Liver (tissue), 9 donors: ENCODE data around the gene HADHA. TPM values are rescaled to one million over a fixed set of nuclear protein-coding genes. Genes with fewer than 3 reads are reported as not detected.

Source experiments
- DNase-seq: peaks from one replicate; pipeline ENCODE4 v3.0.0-alpha.2; 2017; ENCODE audit warnings: low spot score
- H3K27ac ChIP-seq, 2 donors: one replicate each; pipeline ENCODE4 v1.7.0; 2013; ENCODE audit warnings: inconsistent platforms in 2 of 2, low read length in 2 of 2, control low read depth in 1 of 2, low read depth in 1 of 2, mild to moderate bottlenecking in 1 of 2
- H3K27me3 ChIP-seq, 4 donors: one replicate each; pipeline versions ENCODE4 v1.6.1 to v1.7.0; 2013; ENCODE audit warnings: low read length in 3 of 4, inconsistent platforms in 1 of 4, mild to moderate bottlenecking in 1 of 4, moderate library complexity in 1 of 4; ENCODE audit not compliant: control insufficient read depth in 4 of 4, insufficient read depth in 4 of 4
- H3K36me3 ChIP-seq, 4 donors: one replicate each; pipeline versions ENCODE4 v1.6.1 to v1.7.0; 2013; ENCODE audit warnings: low read length in 3 of 4, mild to moderate bottlenecking in 3 of 4, low read depth in 1 of 4, moderate library complexity in 1 of 4; ENCODE audit not compliant: control insufficient read depth in 4 of 4, insufficient read depth in 3 of 4
- H3K4me1 ChIP-seq, 4 donors: one replicate each; pipeline versions ENCODE4 v1.6.1 to v1.7.0; 2013; ENCODE audit warnings: low read length in 3 of 4, mild to moderate bottlenecking in 3 of 4, moderate library complexity in 1 of 4; ENCODE audit not compliant: control insufficient read depth in 4 of 4, insufficient read depth in 4 of 4
- H3K4me3 ChIP-seq, 3 donors: one replicate each; pipeline versions ENCODE4 v1.6.1 to v1.7.0; 2013; ENCODE audit warnings: low read length in 3 of 3, control low read depth in 1 of 3, low read depth in 1 of 3, mild to moderate bottlenecking in 1 of 3
- H3K9ac ChIP-seq, 2 donors: one replicate each; pipeline ENCODE4 v1.7.0; 2013; ENCODE audit warnings: low read length in 2 of 2, mild to moderate bottlenecking in 2 of 2, moderate library complexity in 2 of 2, control low read depth in 1 of 2, low read depth in 1 of 2
- H3K9me3 ChIP-seq, 4 donors: one replicate each; pipeline versions ENCODE4 v1.6.1 to v1.7.0; 2013; ENCODE audit warnings: low read length in 3 of 4; ENCODE audit not compliant: control insufficient read depth in 4 of 4
- EGR1 ChIP-seq, 2 donors: IDR thresholded peaks; 2 replicates each; pipeline ENCODE4 v1.6.1; 2016 to 2018; ENCODE audit warnings: antibody characterized with exemption in 2 of 2, low read depth in 2 of 2
- FOXA1 ChIP-seq: IDR thresholded peaks from 2 replicates; pipeline ENCODE4 v1.6.1; 2016; ENCODE audit warnings: antibody characterized with exemption
- FOXA2 ChIP-seq: IDR thresholded peaks from 2 replicates; pipeline ENCODE4 v1.6.1; 2016; ENCODE audit warnings: antibody characterized with exemption
- HNF4A ChIP-seq, 2 donors: conservative IDR thresholded peaks; 2 replicates each; pipeline ENCODE4 v1.6.1; 2016; ENCODE audit warnings: antibody characterized with exemption in 2 of 2, mild to moderate bottlenecking in 2 of 2
- HNF4G ChIP-seq: IDR thresholded peaks from 2 replicates; pipeline ENCODE4 v1.6.1; 2016; ENCODE audit warnings: antibody characterized with exemption
- JUND ChIP-seq, 2 donors: IDR thresholded peaks; 2 replicates each; pipeline ENCODE4 v1.6.1; 2016; ENCODE audit warnings: antibody characterized with exemption in 2 of 2
- RAD21 ChIP-seq, 2 donors: IDR thresholded peaks; 2 replicates each; pipeline ENCODE4 v1.6.1; 2016; ENCODE audit warnings: antibody characterized with exemption in 2 of 2, mild to moderate bottlenecking in 2 of 2
- RXRA ChIP-seq, 2 donors: IDR thresholded peaks; 2 replicates each; pipeline ENCODE4 v1.6.1; 2017 to 2018; ENCODE audit warnings: antibody characterized with exemption in 2 of 2, mild to moderate bottlenecking in 1 of 2
- SP1 ChIP-seq: IDR thresholded peaks from 2 replicates; pipeline ENCODE4 v1.6.1; 2018; ENCODE audit warnings: antibody characterized with exemption, mild to moderate bottlenecking
- TAF1 ChIP-seq: conservative IDR thresholded peaks from 2 replicates; pipeline ENCODE4 v1.6.1; 2016; ENCODE audit warnings: antibody characterized with exemption, mild to moderate bottlenecking
- YY1 ChIP-seq: IDR thresholded peaks from 2 replicates; pipeline ENCODE4 v1.6.1; 2016; ENCODE audit warnings: antibody characterized with exemption, mild to moderate bottlenecking
- WGBS: extraction: QIAGEN DNeasy Blood & Tissue Kit; methylation state at CpG from one replicate; pipeline ENCODE4 v1.1.7; 2013; 5-methylcytosine and 5-hydroxymethylcytosine counted together
- polyA plus RNA-seq, 2 donors: library from polyadenylated mRNA; stranded (reverse) in 1 of 2; unstranded in 1 of 2; fragments of 200-250 nt in 1 of 2; fragments of >200 nt in 1 of 2; fragmentation: Nextera tagmentation in 1 of 2; extraction: Ambion mirVana in 1 of 2; gene quantifications; one replicate each; pipeline versions ENCODE4 v1.2.1 to v1.2.3, GENCODE V29; 2013 to 2015
- total RNA-seq, 2 donors: library from RNA; depleted of rRNA; stranded (reverse); fragments of >200 nt; gene quantifications; one replicate each; pipeline ENCODE4 v1.2.3, GENCODE V29; 2014
- TF ChIP-seq, protein P1 (sequence below): IDR thresholded peaks from 2 replicates; pipeline ENCODE4 v1.6.1; 2016; ENCODE audit warnings: antibody characterized with exemption
- TF ChIP-seq, protein P2 (sequence below): IDR thresholded peaks from 2 replicates; pipeline ENCODE4 v1.6.1; 2016; ENCODE audit warnings: antibody characterized with exemption
- TF ChIP-seq, protein P3 (sequence below): fragments of 150-350 bp; IDR thresholded peaks from 2 replicates; pipeline ENCODE4 v1.5.1; 2017; ENCODE audit warnings: improper control_type of control experiment, low read depth, low read length; ENCODE audit not compliant: missing input control
- TF ChIP-seq, protein P4 (sequence below): IDR thresholded peaks from 2 replicates; pipeline ENCODE4 v1.6.1; 2016; ENCODE audit warnings: antibody characterized with exemption, mild to moderate bottlenecking
- TF ChIP-seq, protein P5 (sequence below): IDR thresholded peaks from 2 replicates; pipeline ENCODE4 v1.6.1; 2016; ENCODE audit warnings: antibody characterized with exemption
- donor health status: healthy.
- donor health status: healthy.
- donor health status: healthy.
- donor health status: healthy.
- donor health status: healthy.

Gene HADHA
- total and polyA plus RNA-seq, 4 donors = 101 to 276 (median 159) TPM

DNA sequence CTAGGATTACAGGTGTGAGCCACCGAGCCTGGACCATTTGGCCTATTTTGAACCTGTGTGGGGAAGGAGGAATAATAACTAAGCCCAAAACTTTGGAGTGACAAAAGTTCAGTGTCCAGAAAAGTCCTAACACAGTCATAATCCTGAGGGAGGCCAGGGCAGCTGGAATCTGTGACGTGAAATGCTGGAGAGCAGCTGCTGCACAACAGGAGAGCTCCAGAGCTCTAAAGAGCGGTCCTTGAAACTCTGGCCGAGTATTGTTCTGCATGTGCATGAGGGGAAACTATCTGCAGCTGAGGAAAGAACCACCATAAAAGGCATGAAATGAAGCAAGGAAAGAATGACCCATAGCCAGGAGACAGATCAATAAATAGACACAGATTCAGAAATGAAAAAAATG lies 27.8 kb downstream of the HADHA start:
- H3K27ac ChIP-seq = no peak overlapping the region
- H3K9ac ChIP-seq = no peak overlapping the region
- H3K27me3 ChIP-seq = no peaks in the 10 kb centered on the region
- no peak overlapping the region for H3K4me3 ChIP-seq
- H3K36me3 ChIP-seq = peaks cover 15 to 67% (median 45%) of the 10 kb centered on the region in 4 donors
- TF ChIP-seq SP1 (no peak), FOXA2 (no peak), TAF1 (no peak), RXRA (IDR thresholded peaks at IDR 0.05) (no peak), EGR1 (IDR thresholded peaks at IDR 0.05; ENCODE audit: low read depth in 2 of 2) (no peak), JUND (IDR thresholded peaks at IDR 0.05) (no peak), FOXA1 (no peak), YY1 (no peak), RAD21 (IDR thresholded peaks at IDR 0.05) (no peak), HNF4G (no peak)
- TF ChIP-seq, protein P1, sequence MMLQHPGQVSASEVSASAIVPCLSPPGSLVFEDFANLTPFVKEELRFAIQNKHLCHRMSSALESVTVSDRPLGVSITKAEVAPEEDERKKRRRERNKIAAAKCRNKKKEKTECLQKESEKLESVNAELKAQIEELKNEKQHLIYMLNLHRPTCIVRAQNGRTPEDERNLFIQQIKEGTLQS = no peak
- TF ChIP-seq, protein P2, sequence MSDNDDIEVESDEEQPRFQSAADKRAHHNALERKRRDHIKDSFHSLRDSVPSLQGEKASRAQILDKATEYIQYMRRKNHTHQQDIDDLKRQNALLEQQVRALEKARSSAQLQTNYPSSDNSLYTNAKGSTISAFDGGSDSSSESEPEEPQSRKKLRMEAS = no peak
- TF ChIP-seq, protein P3, sequence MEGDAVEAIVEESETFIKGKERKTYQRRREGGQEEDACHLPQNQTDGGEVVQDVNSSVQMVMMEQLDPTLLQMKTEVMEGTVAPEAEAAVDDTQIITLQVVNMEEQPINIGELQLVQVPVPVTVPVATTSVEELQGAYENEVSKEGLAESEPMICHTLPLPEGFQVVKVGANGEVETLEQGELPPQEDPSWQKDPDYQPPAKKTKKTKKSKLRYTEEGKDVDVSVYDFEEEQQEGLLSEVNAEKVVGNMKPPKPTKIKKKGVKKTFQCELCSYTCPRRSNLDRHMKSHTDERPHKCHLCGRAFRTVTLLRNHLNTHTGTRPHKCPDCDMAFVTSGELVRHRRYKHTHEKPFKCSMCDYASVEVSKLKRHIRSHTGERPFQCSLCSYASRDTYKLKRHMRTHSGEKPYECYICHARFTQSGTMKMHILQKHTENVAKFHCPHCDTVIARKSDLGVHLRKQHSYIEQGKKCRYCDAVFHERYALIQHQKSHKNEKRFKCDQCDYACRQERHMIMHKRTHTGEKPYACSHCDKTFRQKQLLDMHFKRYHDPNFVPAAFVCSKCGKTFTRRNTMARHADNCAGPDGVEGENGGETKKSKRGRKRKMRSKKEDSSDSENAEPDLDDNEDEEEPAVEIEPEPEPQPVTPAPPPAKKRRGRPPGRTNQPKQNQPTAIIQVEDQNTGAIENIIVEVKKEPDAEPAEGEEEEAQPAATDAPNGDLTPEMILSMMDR = no peak
- TF ChIP-seq, protein P4, sequence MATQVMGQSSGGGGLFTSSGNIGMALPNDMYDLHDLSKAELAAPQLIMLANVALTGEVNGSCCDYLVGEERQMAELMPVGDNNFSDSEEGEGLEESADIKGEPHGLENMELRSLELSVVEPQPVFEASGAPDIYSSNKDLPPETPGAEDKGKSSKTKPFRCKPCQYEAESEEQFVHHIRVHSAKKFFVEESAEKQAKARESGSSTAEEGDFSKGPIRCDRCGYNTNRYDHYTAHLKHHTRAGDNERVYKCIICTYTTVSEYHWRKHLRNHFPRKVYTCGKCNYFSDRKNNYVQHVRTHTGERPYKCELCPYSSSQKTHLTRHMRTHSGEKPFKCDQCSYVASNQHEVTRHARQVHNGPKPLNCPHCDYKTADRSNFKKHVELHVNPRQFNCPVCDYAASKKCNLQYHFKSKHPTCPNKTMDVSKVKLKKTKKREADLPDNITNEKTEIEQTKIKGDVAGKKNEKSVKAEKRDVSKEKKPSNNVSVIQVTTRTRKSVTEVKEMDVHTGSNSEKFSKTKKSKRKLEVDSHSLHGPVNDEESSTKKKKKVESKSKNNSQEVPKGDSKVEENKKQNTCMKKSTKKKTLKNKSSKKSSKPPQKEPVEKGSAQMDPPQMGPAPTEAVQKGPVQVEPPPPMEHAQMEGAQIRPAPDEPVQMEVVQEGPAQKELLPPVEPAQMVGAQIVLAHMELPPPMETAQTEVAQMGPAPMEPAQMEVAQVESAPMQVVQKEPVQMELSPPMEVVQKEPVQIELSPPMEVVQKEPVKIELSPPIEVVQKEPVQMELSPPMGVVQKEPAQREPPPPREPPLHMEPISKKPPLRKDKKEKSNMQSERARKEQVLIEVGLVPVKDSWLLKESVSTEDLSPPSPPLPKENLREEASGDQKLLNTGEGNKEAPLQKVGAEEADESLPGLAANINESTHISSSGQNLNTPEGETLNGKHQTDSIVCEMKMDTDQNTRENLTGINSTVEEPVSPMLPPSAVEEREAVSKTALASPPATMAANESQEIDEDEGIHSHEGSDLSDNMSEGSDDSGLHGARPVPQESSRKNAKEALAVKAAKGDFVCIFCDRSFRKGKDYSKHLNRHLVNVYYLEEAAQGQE = no peak
- no peak for DNase-seq
- H3K9me3 ChIP-seq = no peaks in the 10 kb centered on the region
- 98% methylated on average over 4 of the region's 4 CpGs for WGBS
- no peaks in the 10 kb centered on the region for H3K4me1 ChIP-seq

DNA sequence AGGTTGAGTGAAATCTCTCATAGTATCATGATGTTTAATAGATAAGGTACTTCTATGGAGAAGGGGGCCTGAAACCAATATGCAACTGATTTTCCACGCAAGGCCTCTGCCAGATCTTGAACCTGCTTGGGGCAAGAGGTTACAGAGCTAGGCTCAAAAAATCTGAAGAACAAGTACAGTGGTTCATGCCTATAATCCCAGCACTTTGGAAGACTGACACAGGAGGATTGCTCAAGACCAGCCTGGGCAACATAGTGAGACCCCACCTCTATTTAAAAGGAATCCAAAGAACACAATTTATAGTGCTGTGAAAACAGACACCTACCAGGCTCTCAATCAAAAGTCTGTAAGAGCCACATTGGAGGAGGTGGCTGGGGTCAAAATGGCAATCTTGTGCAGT lies 28.6 kb downstream of the HADHA start:
- DNase-seq = no peak
- H3K27me3 ChIP-seq = no peaks in the 10 kb centered on the region
- H3K9ac ChIP-seq = no peak overlapping the region
- H3K9me3 ChIP-seq = no peaks in the 10 kb centered on the region
- no peak overlapping the region for H3K27ac ChIP-seq
- H3K4me1 ChIP-seq = no peaks in the 10 kb centered on the region
- TF ChIP-seq, protein P3 = no peak
- no peak for TF ChIP-seq FOXA1
- no peak for TF ChIP-seq HNF4A (conservative IDR thresholded peaks at IDR 0.05)
- TF ChIP-seq JUND (IDR thresholded peaks at IDR 0.05) = no peak
- no peak for TF ChIP-seq EGR1 (IDR thresholded peaks at IDR 0.05; ENCODE audit: low read depth in 2 of 2)
- no peak for TF ChIP-seq FOXA2
- TF ChIP-seq, protein P2 = no peak
- TF ChIP-seq, protein P5, sequence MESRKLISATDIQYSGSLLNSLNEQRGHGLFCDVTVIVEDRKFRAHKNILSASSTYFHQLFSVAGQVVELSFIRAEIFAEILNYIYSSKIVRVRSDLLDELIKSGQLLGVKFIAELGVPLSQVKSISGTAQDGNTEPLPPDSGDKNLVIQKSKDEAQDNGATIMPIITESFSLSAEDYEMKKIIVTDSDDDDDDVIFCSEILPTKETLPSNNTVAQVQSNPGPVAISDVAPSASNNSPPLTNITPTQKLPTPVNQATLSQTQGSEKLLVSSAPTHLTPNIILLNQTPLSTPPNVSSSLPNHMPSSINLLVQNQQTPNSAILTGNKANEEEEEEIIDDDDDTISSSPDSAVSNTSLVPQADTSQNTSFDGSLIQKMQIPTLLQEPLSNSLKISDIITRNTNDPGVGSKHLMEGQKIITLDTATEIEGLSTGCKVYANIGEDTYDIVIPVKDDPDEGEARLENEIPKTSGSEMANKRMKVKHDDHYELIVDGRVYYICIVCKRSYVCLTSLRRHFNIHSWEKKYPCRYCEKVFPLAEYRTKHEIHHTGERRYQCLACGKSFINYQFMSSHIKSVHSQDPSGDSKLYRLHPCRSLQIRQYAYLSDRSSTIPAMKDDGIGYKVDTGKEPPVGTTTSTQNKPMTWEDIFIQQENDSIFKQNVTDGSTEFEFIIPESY = no peak
- no peak for TF ChIP-seq SP1
- no peak for TF ChIP-seq TAF1
- TF ChIP-seq, protein P1 = no peak
- H3K36me3 ChIP-seq = peaks cover 15 to 70% (median 50%) of the 10 kb centered on the region in 4 donors
- 98% methylated on average over 1 of the region's 1 CpG for WGBS
- no peak overlapping the region for H3K4me3 ChIP-seq
